Measurements from ENCODE around the gene PACSIN3. TPM values are rescaled to one million over a fixed set of nuclear protein-coding genes. Genes with fewer than 3 reads are reported as not detected.

PACSIN3 gene
- total RNA-seq, 1 donor, result 12.7 TPM

DNA sequence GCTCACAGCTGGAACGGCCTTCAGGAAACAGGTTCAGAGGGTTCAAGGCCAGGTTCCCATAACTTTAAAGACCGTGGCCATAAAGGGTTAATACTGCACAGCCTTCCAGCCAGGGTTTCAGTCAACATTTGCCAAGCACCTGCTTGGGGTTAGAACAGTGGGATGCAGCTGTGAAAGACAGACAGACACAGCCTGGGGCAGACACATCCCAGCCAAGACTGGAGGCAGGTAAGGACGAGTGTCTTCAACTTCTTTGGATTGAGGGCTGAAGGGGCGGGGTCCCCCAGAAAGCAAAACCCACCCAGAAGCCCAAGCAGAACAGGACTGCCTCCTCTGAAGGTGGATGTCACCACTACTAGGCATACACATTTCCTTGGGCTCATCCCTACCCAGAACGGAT, 23.8 kb downstream of the PACSIN3 start:
- peaks cover 43% of the 10 kb centered on the region for H3K36me3 ChIP-seq (ENCODE audit: insufficient read depth, low read length)
- no peak overlapping the region for H3K4me2 ChIP-seq (ENCODE audit: insufficient read depth, low read length)
- peaks cover 7% of the 10 kb centered on the region for H3K4me1 ChIP-seq (ENCODE audit: insufficient read depth, low read length)

DNA sequence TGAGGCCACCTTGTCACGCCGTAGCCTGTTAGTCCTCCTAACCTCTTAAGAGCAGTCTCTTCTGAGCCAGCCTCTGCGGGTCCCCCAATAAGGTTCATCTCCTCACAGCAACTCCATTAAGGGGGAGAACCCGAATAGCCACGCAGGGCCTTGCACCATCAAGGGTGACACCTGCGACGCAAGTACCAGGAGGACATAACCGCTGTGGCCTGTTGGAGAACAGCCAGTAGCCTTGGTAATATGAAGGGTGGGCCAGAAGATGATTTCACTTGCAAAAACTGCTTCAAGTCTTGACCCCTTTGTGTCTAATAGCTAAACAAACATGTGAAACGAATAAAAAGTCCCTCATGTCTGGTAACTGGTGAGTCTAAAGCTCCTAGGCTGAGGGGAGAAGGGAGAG, 24.3 kb downstream of the PACSIN3 start:
- H3K27ac ChIP-seq (ENCODE audit: low read depth, low read length), result no peak overlapping the region
- no peak overlapping the region for H3K4me2 ChIP-seq (ENCODE audit: insufficient read depth, low read length)
- peaks cover 37% of the 10 kb centered on the region for H3K36me3 ChIP-seq (ENCODE audit: insufficient read depth, low read length)
- H3K27me3 ChIP-seq (ENCODE audit: insufficient read depth, low read length), result no peaks in the 10 kb centered on the region
- H4K20me1 ChIP-seq (ENCODE audit: insufficient read depth, low read length), result peaks cover 27% of the 10 kb centered on the region
- H3K9me3 ChIP-seq (ENCODE audit: low read depth, low read length), result no peaks in the 10 kb centered on the region
- H3K4me1 ChIP-seq (ENCODE audit: insufficient read depth, low read length), result peaks cover 7% of the 10 kb centered on the region
- no peaks in the 10 kb centered on the region for H3K79me2 ChIP-seq (ENCODE audit: insufficient read depth, low read length)
- peak; percentile 79 for DNase-seq (ENCODE audit: insufficient read length, low spot score, missing footprints)
- H2AFZ ChIP-seq (ENCODE audit: low read length), result no peak overlapping the region
- TF ChIP-seq, protein P1, sequence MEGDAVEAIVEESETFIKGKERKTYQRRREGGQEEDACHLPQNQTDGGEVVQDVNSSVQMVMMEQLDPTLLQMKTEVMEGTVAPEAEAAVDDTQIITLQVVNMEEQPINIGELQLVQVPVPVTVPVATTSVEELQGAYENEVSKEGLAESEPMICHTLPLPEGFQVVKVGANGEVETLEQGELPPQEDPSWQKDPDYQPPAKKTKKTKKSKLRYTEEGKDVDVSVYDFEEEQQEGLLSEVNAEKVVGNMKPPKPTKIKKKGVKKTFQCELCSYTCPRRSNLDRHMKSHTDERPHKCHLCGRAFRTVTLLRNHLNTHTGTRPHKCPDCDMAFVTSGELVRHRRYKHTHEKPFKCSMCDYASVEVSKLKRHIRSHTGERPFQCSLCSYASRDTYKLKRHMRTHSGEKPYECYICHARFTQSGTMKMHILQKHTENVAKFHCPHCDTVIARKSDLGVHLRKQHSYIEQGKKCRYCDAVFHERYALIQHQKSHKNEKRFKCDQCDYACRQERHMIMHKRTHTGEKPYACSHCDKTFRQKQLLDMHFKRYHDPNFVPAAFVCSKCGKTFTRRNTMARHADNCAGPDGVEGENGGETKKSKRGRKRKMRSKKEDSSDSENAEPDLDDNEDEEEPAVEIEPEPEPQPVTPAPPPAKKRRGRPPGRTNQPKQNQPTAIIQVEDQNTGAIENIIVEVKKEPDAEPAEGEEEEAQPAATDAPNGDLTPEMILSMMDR (IDR thresholded peaks at IDR 0.05; ENCODE audit: extremely low read depth, low read depth, low read length), result no peak
- no peak overlapping the region for H3K4me3 ChIP-seq (ENCODE audit: insufficient read depth, low read length)

More for the DNA sequence above, 23.8 kb downstream of the PACSIN3 start:
- DNase-seq (ENCODE audit: insufficient read length, low spot score, missing footprints), result no peak
- Histone ChIP-seq H4K20me1 (ENCODE audit: insufficient read depth, low read length) (peaks cover 27% of the 10 kb centered on the region), H3K27ac (ENCODE audit: low read depth, low read length) (no peak overlapping the region), H3K27me3 (ENCODE audit: insufficient read depth, low read length) (no peaks in the 10 kb centered on the region), H3K9me3 (ENCODE audit: low read depth, low read length) (no peaks in the 10 kb centered on the region), H3K79me2 (ENCODE audit: insufficient read depth, low read length) (peaks cover under 1% of the 10 kb centered on the region), H2AFZ (ENCODE audit: low read length) (no peak overlapping the region), H3K4me3 (ENCODE audit: insufficient read depth, low read length) (no peak overlapping the region)
- TF ChIP-seq, protein P1 (IDR thresholded peaks at IDR 0.05; ENCODE audit: extremely low read depth, low read depth, low read length), result no peak

DNA sequence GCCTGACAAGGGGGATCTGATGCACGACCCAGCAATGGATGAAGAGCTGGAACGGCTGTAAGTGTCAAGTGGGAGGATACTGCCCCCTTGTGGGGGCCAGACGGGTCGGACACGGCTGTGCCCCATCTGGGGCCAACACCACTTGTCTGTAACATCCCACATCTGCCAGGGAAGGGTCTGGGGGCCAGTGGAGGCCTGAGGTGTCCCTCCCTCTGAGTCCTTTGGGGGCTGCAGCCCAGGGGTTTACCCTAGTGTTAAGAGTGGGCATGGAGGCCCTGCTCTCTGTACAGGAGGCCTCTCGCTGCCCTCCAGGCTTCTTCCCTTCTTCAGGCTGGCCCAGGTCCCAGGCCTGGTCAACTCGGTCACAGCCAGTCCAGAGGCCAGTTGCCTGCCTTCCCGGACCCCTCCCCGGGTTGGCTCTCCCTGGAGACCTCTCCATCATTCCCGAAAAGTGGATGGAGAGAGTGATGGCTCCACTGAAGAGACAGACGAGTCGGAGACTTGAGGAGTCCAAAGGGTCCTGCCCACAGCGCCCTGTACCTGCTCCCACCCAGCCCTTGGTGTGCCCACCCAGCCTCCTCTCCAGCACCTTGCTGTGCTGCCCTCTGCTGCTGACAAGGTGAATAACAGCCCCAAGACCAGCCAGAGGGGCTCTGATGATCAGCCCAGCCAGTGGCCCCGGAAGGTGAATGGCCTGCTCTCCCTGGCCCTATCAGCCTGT, 24.9 kb downstream of the PACSIN3 start:
- Histone ChIP-seq H3K79me2 (ENCODE audit: insufficient read depth, low read length) (no peaks in the 10 kb centered on the region), H3K4me2 (ENCODE audit: insufficient read depth, low read length) (no peak overlapping the region), H3K36me3 (ENCODE audit: insufficient read depth, low read length) (peaks cover 31% of the 10 kb centered on the region), H2AFZ (ENCODE audit: low read length) (no peak overlapping the region), H4K20me1 (ENCODE audit: insufficient read depth, low read length) (peaks cover 27% of the 10 kb centered on the region), H3K4me3 (ENCODE audit: insufficient read depth, low read length) (no peak overlapping the region), H3K4me1 (ENCODE audit: insufficient read depth, low read length) (peaks cover 7% of the 10 kb centered on the region), H3K27me3 (ENCODE audit: insufficient read depth, low read length) (no peaks in the 10 kb centered on the region), H3K27ac (ENCODE audit: low read depth, low read length) (no peak overlapping the region), H3K9me3 (ENCODE audit: low read depth, low read length) (no peaks in the 10 kb centered on the region)
- TF ChIP-seq, protein P1 (IDR thresholded peaks at IDR 0.05; ENCODE audit: extremely low read depth, low read depth, low read length), result peak; percentile 84
- DNase-seq (ENCODE audit: insufficient read length, low spot score, missing footprints), result peak; percentile 98

DNA sequence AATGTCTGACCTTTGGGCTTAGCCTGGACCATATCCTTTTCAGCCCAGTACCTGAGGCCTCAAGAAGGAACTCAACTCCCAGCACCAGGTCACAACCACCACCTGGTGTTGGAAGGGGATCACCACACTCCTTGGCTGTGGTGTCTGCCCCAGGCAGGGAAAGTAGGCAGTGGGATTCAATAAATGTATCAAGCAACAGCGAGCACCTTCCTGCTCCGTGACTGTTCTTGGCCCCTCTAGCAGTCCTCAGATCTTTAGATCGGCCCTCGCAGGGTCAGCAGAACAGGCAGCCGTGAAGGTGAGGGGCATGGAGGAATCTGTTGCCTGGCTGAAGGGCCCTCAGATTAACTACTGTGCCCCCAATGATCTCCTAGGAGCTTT, 25.5 kb downstream of the PACSIN3 start:
- H4K20me1 ChIP-seq (ENCODE audit: insufficient read depth, low read length), result peaks cover 27% of the 10 kb centered on the region
- H3K27ac ChIP-seq (ENCODE audit: low read depth, low read length), result no peak overlapping the region
- no peaks in the 10 kb centered on the region for H3K27me3 ChIP-seq (ENCODE audit: insufficient read depth, low read length)
- no peak overlapping the region for H3K4me2 ChIP-seq (ENCODE audit: insufficient read depth, low read length)
- TF ChIP-seq, protein P1 (IDR thresholded peaks at IDR 0.05; ENCODE audit: extremely low read depth, low read depth, low read length), result no peak
- no peak overlapping the region for H2AFZ ChIP-seq (ENCODE audit: low read length)
- H3K36me3 ChIP-seq (ENCODE audit: insufficient read depth, low read length), result peaks cover 27% of the 10 kb centered on the region
- no peaks in the 10 kb centered on the region for H3K79me2 ChIP-seq (ENCODE audit: insufficient read depth, low read length)
- H3K4me1 ChIP-seq (ENCODE audit: insufficient read depth, low read length), result peaks cover 7% of the 10 kb centered on the region
- H3K9me3 ChIP-seq (ENCODE audit: low read depth, low read length), result no peaks in the 10 kb centered on the region
- H3K4me3 ChIP-seq (ENCODE audit: insufficient read depth, low read length), result no peak overlapping the region
- DNase-seq (ENCODE audit: insufficient read length, low spot score, missing footprints), result no peak
